ENCODE measurements around the gene ZNF148. TPM values are rescaled to one million over a fixed set of nuclear protein-coding genes. Genes with fewer than 3 reads are reported as not detected.
A peak's percentile ranks its signal among the peaks of the same experiment; 100 is the strongest.

ZNF148 gene
- total RNA-seq, 1 donor from 2014 or later = 31.6 TPM

DNA sequence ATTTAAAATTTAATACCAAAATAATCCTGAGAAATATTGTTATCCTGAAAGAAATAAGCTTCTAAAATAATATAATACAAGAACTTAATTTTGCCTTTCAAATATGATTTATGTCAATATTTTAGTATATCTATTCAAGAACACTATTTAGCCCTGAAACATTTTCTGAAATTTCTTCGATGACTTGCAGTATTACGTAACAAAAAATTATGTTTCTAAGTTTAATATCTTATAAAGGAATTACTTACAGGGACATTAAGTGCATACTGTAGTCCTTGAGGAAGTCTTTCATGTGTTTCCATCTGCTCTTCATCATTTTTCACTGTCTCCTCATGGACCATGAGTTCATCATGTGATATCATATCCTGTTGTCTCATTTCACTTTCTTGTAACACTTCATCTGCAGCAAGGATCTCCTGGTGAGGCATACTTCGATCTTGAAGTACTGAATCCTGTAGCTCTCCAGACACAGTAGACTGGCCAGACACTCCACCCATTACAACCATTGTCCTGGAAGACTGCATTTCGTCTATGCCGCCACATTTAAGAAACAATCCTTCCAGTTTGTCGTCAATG is 62.0 kb downstream of the ZNF148 start:
- TF ChIP-seq, protein P1, sequence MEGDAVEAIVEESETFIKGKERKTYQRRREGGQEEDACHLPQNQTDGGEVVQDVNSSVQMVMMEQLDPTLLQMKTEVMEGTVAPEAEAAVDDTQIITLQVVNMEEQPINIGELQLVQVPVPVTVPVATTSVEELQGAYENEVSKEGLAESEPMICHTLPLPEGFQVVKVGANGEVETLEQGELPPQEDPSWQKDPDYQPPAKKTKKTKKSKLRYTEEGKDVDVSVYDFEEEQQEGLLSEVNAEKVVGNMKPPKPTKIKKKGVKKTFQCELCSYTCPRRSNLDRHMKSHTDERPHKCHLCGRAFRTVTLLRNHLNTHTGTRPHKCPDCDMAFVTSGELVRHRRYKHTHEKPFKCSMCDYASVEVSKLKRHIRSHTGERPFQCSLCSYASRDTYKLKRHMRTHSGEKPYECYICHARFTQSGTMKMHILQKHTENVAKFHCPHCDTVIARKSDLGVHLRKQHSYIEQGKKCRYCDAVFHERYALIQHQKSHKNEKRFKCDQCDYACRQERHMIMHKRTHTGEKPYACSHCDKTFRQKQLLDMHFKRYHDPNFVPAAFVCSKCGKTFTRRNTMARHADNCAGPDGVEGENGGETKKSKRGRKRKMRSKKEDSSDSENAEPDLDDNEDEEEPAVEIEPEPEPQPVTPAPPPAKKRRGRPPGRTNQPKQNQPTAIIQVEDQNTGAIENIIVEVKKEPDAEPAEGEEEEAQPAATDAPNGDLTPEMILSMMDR (IDR thresholded peaks at IDR 0.05; ENCODE audit: partially characterized antibody, unreplicated experiment) = no peak
- no peaks in the 10 kb centered on the region for H3K36me3 Mint-ChIP-seq (ENCODE audit: unreplicated experiment)
- peaks cover 2% of the 10 kb centered on the region for H3K4me1 Mint-ChIP-seq (ENCODE audit: low read depth, unreplicated experiment)
- H3K27ac Mint-ChIP-seq (ENCODE audit: unreplicated experiment) = no peak overlapping the region
- H3K27me3 Mint-ChIP-seq (ENCODE audit: unreplicated experiment) = no peaks in the 10 kb centered on the region
- no peaks in the 10 kb centered on the region for H3K9me3 Mint-ChIP-seq (ENCODE audit: unreplicated experiment)
- DNase-seq = no peak
- H3K4me3 Mint-ChIP-seq (ENCODE audit: unreplicated experiment) = no peak overlapping the region

DNA sequence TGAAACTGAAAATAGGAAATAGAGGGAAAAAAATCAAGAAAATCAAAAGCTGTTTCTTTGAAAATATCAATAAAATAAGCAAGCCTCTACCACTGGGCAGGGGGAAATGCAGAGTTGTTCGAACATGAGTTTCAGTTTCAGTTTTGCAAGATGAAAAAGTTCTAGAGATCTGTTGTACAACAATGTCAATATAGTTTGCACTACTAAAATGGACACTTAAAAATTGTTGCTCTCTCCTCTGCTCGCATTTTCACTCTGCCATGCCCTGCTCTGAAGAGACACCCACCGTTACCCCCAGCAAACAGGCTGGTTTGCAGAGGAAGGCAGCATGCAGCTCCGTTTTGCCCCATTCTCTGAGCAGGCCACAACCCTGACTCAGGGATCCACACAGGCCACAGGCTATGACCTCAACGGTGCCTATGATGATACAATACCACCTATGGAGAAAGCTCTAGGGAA is 64.5 kb downstream of the ZNF148 start:
- Mint-ChIP-seq H3K27ac (ENCODE audit: unreplicated experiment) (no peak overlapping the region), H3K4me1 (ENCODE audit: low read depth, unreplicated experiment) (no peaks in the 10 kb centered on the region), H3K27me3 (ENCODE audit: unreplicated experiment) (no peaks in the 10 kb centered on the region), H3K36me3 (ENCODE audit: unreplicated experiment) (no peaks in the 10 kb centered on the region), H3K4me3 (ENCODE audit: unreplicated experiment) (no peak overlapping the region), H3K9me3 (ENCODE audit: unreplicated experiment) (no peaks in the 10 kb centered on the region)
- TF ChIP-seq, protein P1 (IDR thresholded peaks at IDR 0.05; ENCODE audit: partially characterized antibody, unreplicated experiment) = no peak
- DNase-seq = no peak

DNA sequence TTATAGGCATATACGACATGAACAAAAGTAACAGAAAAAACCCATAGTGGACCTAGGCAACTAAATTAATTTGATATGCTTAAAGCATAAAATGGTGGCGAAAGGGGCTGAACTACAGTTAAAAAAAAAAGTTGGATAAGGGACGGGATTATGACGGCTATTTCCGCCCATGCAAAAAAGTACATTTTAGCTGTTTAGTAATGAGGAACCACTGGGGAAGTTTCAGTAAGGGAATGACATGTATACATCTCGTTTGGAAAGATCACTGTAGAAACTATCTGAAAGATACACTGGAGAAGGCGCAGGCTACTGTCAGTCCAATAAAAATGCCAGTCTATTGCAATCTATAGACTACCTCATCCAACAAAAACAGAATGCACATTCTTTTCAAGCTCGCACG is 65.6 kb downstream of the ZNF148 start:
- H3K36me3 Mint-ChIP-seq (ENCODE audit: unreplicated experiment) = no peaks in the 10 kb centered on the region
- H3K9me3 Mint-ChIP-seq (ENCODE audit: unreplicated experiment) = no peaks in the 10 kb centered on the region
- H3K4me3 Mint-ChIP-seq (ENCODE audit: unreplicated experiment) = no peak overlapping the region
- H3K27me3 Mint-ChIP-seq (ENCODE audit: unreplicated experiment) = no peaks in the 10 kb centered on the region
- H3K27ac Mint-ChIP-seq (ENCODE audit: unreplicated experiment) = no peak overlapping the region
- H3K4me1 Mint-ChIP-seq (ENCODE audit: low read depth, unreplicated experiment) = no peaks in the 10 kb centered on the region
- no peak for DNase-seq
- TF ChIP-seq, protein P1 (IDR thresholded peaks at IDR 0.05; ENCODE audit: partially characterized antibody, unreplicated experiment) = no peak

- peaks cover 7% of the 10 kb centered on the region for H3K4me1 Mint-ChIP-seq (ENCODE audit: low read depth, unreplicated experiment)
- DNase-seq = no peak
Measured at GRCh38 chr3:125306620-125307019, 68.5 kb downstream of the ZNF148 start.

GRCh38 chr3:125302932-125303331 is 72.2 kb downstream of the ZNF148 start:
- no peak for DNase-seq
- peak overlapping the region; percentile 41 for H3K27ac Mint-ChIP-seq (ENCODE audit: unreplicated experiment)
- H3K27me3 Mint-ChIP-seq (ENCODE audit: unreplicated experiment) = peaks cover 2% of the 10 kb centered on the region
- H3K4me3 Mint-ChIP-seq (ENCODE audit: unreplicated experiment) = no peak overlapping the region
- no peaks in the 10 kb centered on the region for H3K36me3 Mint-ChIP-seq (ENCODE audit: unreplicated experiment)
- peaks cover 7% of the 10 kb centered on the region for H3K4me1 Mint-ChIP-seq (ENCODE audit: low read depth, unreplicated experiment)
- no peaks in the 10 kb centered on the region for H3K9me3 Mint-ChIP-seq (ENCODE audit: unreplicated experiment)
- TF ChIP-seq, protein P1 (IDR thresholded peaks at IDR 0.05; ENCODE audit: partially characterized antibody, unreplicated experiment) = no peak

More at GRCh38 chr3:125306620-125307019, 68.5 kb downstream of the ZNF148 start:
- no peaks in the 10 kb centered on the region for H3K9me3 Mint-ChIP-seq (ENCODE audit: unreplicated experiment)
- TF ChIP-seq, protein P1 (IDR thresholded peaks at IDR 0.05; ENCODE audit: partially characterized antibody, unreplicated experiment) = no peak
- no peak overlapping the region for H3K4me3 Mint-ChIP-seq (ENCODE audit: unreplicated experiment)
- H3K36me3 Mint-ChIP-seq (ENCODE audit: unreplicated experiment) = no peaks in the 10 kb centered on the region
- no peak overlapping the region for H3K27ac Mint-ChIP-seq (ENCODE audit: unreplicated experiment)
- H3K27me3 Mint-ChIP-seq (ENCODE audit: unreplicated experiment) = peaks cover 2% of the 10 kb centered on the region

Measured in glutamatergic neuron (in vitro differentiated cells).